Measurements from ENCODE around the gene IL32. TPM values are rescaled to one million over a fixed set of nuclear protein-coding genes. Genes with fewer than 3 reads are reported as not detected.
"Not testable (repeated sequence)": the region's sequence is repeated elsewhere in the genome, so short reads cannot be mapped to it uniquely, and the experiment has no call there.

Gene IL32
- total RNA-seq, 2 experiments from 2014 or later, result 2,973 to 3,212 TPM

- H3K4me3 Mint-ChIP-seq, H3K27me3 Mint-ChIP-seq, DNase-seq, H3K27ac Mint-ChIP-seq, POLR2A ChIA-PET: not testable (repeated sequence)
- Mint-ChIP-seq H3K4me1 (peaks cover 74% of the 10 kb centered on the region), H3K36me3 (ENCODE audit: low read depth) (peaks cover 38% of the 10 kb centered on the region), H3K9me3 (peaks cover 14% of the 10 kb centered on the region)
- CTCF ChIA-PET, result interaction anchor here (0.8 to 1.6 kb wide), 4 partner anchors 9 to 51 kb away, joined by 3 to 8 read pairs (median 3); partner anchors contain the start of genes ZNF213 and ZSCAN10
Observed at GRCh38 chr16:3083408-3083807, 18.0 kb downstream of the IL32 start.

GRCh38 chr16:3084491-3084890, 19.1 kb downstream of the IL32 start:
- H3K9me3 Mint-ChIP-seq, result peaks cover 10% of the 10 kb centered on the region
- no peak for DNase-seq
- H3K4me3 Mint-ChIP-seq, result no peak overlapping the region
- ChIA-PET CTCF (interaction anchor here (1.1 to 1.6 kb wide), 3 partner anchors 10 to 50 kb away, joined by 3 to 8 read pairs (median 3); partner anchors contain the start of genes ZNF213 and ZSCAN10), POLR2A (interaction anchor here (0.6 kb wide), 1 partner anchor 633 kb away, joined by 3 read pairs; no protein-coding TSS in a partner anchor)
- H3K27me3 Mint-ChIP-seq, result no peaks in the 10 kb centered on the region
- peaks cover 31% of the 10 kb centered on the region for H3K36me3 Mint-ChIP-seq (ENCODE audit: low read depth)
- H3K27ac Mint-ChIP-seq, result peak overlapping the region; percentile 57
- H3K4me1 Mint-ChIP-seq, result peaks cover 68% of the 10 kb centered on the region

- Mint-ChIP-seq H3K36me3 (ENCODE audit: low read depth) (peaks cover 24% of the 10 kb centered on the region), H3K4me1 (peaks cover 63% of the 10 kb centered on the region), H3K4me3 (peak overlapping the region; percentile 27), H3K27ac (peak overlapping the region; percentile 57), H3K9me3 (peaks cover 5% of the 10 kb centered on the region), H3K27me3 (no peaks in the 10 kb centered on the region)
- CTCF ChIA-PET, result interaction anchor here (0.7 to 1.1 kb wide), 2 partner anchors 9 to 11 kb away, joined by 3 read pairs; no protein-coding TSS in a partner anchor
- no peak for DNase-seq
- POLR2A ChIA-PET, result no interaction called here
Observed at GRCh38 chr16:3084969-3085670, 19.7 kb downstream of the IL32 start.

GRCh38 chr16:3085868-3086595, 20.6 kb downstream of the IL32 start:
- Mint-ChIP-seq H3K27ac (peak overlapping the region; percentile 78), H3K9me3 (peaks cover 3% of the 10 kb centered on the region), H3K4me3 (peak overlapping the region; percentile 69), H3K4me1 (peaks cover 64% of the 10 kb centered on the region), H3K27me3 (no peaks in the 10 kb centered on the region), H3K36me3 (ENCODE audit: low read depth) (peaks cover 19% of the 10 kb centered on the region)
- ChIA-PET POLR2A (no interaction called here), CTCF (interaction anchor here (0.7 to 1.7 kb wide), 3 partner anchors 10 to 39 kb away, joined by 3 to 5 read pairs (median 3); no protein-coding TSS in a partner anchor)
- DNase-seq, result no peak

GRCh38 chr16:3086596-3087242, 21.3 kb downstream of the IL32 start:
- H3K36me3 Mint-ChIP-seq (ENCODE audit: low read depth), result peaks cover 15% of the 10 kb centered on the region
- H3K9me3 Mint-ChIP-seq, result no peaks in the 10 kb centered on the region
- peak overlapping the region; percentile 78 for H3K27ac Mint-ChIP-seq
- peaks cover 66% of the 10 kb centered on the region for H3K4me1 Mint-ChIP-seq
- ChIA-PET CTCF (interaction anchor here (1.0 to 5.6 kb wide), 6 partner anchors 11 to 45 kb away, joined by 3 to 38 read pairs (median 4); partner anchors contain the start of gene ZSCAN10), POLR2A (no interaction called here)
- DNase-seq, result no peak
- peak overlapping the region; percentile 69 for H3K4me3 Mint-ChIP-seq
- no peaks in the 10 kb centered on the region for H3K27me3 Mint-ChIP-seq

- no peaks in the 10 kb centered on the region for H3K9me3 Mint-ChIP-seq
- peaks cover 64% of the 10 kb centered on the region for H3K4me1 Mint-ChIP-seq
- no peaks in the 10 kb centered on the region for H3K27me3 Mint-ChIP-seq
- H3K4me3 Mint-ChIP-seq, result peak overlapping the region; percentile 69
- ChIA-PET CTCF (interaction anchor here (1.0 to 5.6 kb wide), 6 partner anchors 11 to 44 kb away, joined by 3 to 38 read pairs (median 4); partner anchors contain the start of gene ZSCAN10), POLR2A (no interaction called here)
- DNase-seq, result no peak
- peaks cover 13% of the 10 kb centered on the region for H3K36me3 Mint-ChIP-seq (ENCODE audit: low read depth)
- peak overlapping the region; percentile 89 for H3K27ac Mint-ChIP-seq
Observed at GRCh38 chr16:3087243-3088235, 22.1 kb downstream of the IL32 start.

- CTCF ChIA-PET, result interaction anchor here (1.1 to 5.6 kb wide), 3 partner anchors 8 to 24 kb away, joined by 3 to 38 read pairs (median 6); partner anchors contain the start of gene ZSCAN10
- DNase-seq, result no peak
- peaks cover 64% of the 10 kb centered on the region for H3K4me1 Mint-ChIP-seq
- H3K27ac Mint-ChIP-seq, result peak overlapping the region; percentile 88
- no peaks in the 10 kb centered on the region for H3K27me3 Mint-ChIP-seq
- H3K36me3 Mint-ChIP-seq (ENCODE audit: low read depth), result peaks cover 8% of the 10 kb centered on the region
- H3K4me3 Mint-ChIP-seq, result peak overlapping the region; percentile 17
- POLR2A ChIA-PET, result no interaction called here
- H3K9me3 Mint-ChIP-seq, result no peaks in the 10 kb centered on the region
Observed at GRCh38 chr16:3088450-3088849, 23.0 kb downstream of the IL32 start.

- CTCF ChIA-PET, result interaction anchor here (0.9 to 5.6 kb wide), 4 partner anchors 9 to 40 kb away, joined by 3 to 38 read pairs (median 4); partner anchors contain the start of gene ZSCAN10
- no peak for DNase-seq
- Mint-ChIP-seq H3K4me3 (no peak overlapping the region), H3K4me1 (peaks cover 63% of the 10 kb centered on the region), H3K9me3 (no peaks in the 10 kb centered on the region), H3K27ac (no peak overlapping the region), H3K27me3 (no peaks in the 10 kb centered on the region), H3K36me3 (ENCODE audit: low read depth) (peaks cover 8% of the 10 kb centered on the region)
- POLR2A ChIA-PET, result no interaction called here
Observed at GRCh38 chr16:3088925-3089716, 23.7 kb downstream of the IL32 start.

- no peak for DNase-seq
- H3K27ac Mint-ChIP-seq, result no peak overlapping the region
- peaks cover 62% of the 10 kb centered on the region for H3K4me1 Mint-ChIP-seq
- H3K36me3 Mint-ChIP-seq (ENCODE audit: low read depth), result peaks cover 6% of the 10 kb centered on the region
- H3K27me3 Mint-ChIP-seq, result no peaks in the 10 kb centered on the region
- H3K9me3 Mint-ChIP-seq, result no peaks in the 10 kb centered on the region
- no peak overlapping the region for H3K4me3 Mint-ChIP-seq
- ChIA-PET POLR2A (no interaction called here), CTCF (interaction anchor here (0.9 to 5.6 kb wide), 5 partner anchors 8 to 40 kb away, joined by 3 to 38 read pairs (median 8); partner anchors contain the start of gene ZSCAN10)
Observed at GRCh38 chr16:3089717-3090592, 24.5 kb downstream of the IL32 start.

GRCh38 chr16:3091551-3091950, 26.1 kb downstream of the IL32 start:
- peak overlapping the region; percentile 81 for H3K27ac Mint-ChIP-seq
- H3K4me1 Mint-ChIP-seq, result peaks cover 62% of the 10 kb centered on the region
- no peaks in the 10 kb centered on the region for H3K36me3 Mint-ChIP-seq (ENCODE audit: low read depth)
- DNase-seq, result no peak
- no peak overlapping the region for H3K4me3 Mint-ChIP-seq
- no peaks in the 10 kb centered on the region for H3K27me3 Mint-ChIP-seq
- ChIA-PET POLR2A (no interaction called here), CTCF (interaction anchor here (1.5 to 5.6 kb wide), 4 partner anchors 7 to 43 kb away, joined by 3 to 38 read pairs (median 10); partner anchors contain the start of genes ZNF213 and ZSCAN10)
- no peaks in the 10 kb centered on the region for H3K9me3 Mint-ChIP-seq
